HG03439 (cell line): ENCODE data around the gene SLC6A12.
"Not testable (repeated sequence)": the region's sequence is repeated elsewhere in the genome, so short reads cannot be mapped to it uniquely, and the experiment has no call there.

Experiments used
- ATAC-seq: cut with Tn5 transposase; IDR thresholded peaks from one replicate; pipeline ENCODE4 v1.9.1; 2021; ENCODE audit warnings: mild to moderate bottlenecking, moderate library complexity; ENCODE audit not compliant: unreplicated experiment

SLC6A12 gene

GRCh38 chr12:202081-202731, 11.8 kb downstream of the SLC6A12 start:
- ATAC-seq, result no peak

- ATAC-seq, result no peak
These were observed 12.6 kb downstream of the SLC6A12 start for GRCh38 chr12:201361-201760.

- ATAC-seq, result no peak
These were observed 15.3 kb downstream of the SLC6A12 start for GRCh38 chr12:198705-199104.

- ATAC-seq, result no peak
These were observed 15.9 kb downstream of the SLC6A12 start for GRCh38 chr12:197911-198695.

- no peak for ATAC-seq
These were observed 16.6 kb downstream of the SLC6A12 start for GRCh38 chr12:197347-197746.

- no peak for ATAC-seq
These were observed 17.5 kb downstream of the SLC6A12 start for GRCh38 chr12:196436-196835.

GRCh38 chr12:195951-196350, 18.0 kb downstream of the SLC6A12 start:
- no peak for ATAC-seq

- no peak for ATAC-seq
These were observed 18.8 kb downstream of the SLC6A12 start for GRCh38 chr12:195156-195555.

GRCh38 chr12:194276-194675, 19.7 kb downstream of the SLC6A12 start:
- ATAC-seq, result no peak

- no peak for ATAC-seq
These were observed 20.7 kb downstream of the SLC6A12 start for GRCh38 chr12:193261-193660.

GRCh38 chr12:191541-191940, 22.4 kb downstream of the SLC6A12 start:
- ATAC-seq, result no peak

GRCh38 chr12:190881-191280, 23.1 kb downstream of the SLC6A12 start:
- no peak for ATAC-seq

GRCh38 chr12:189622-189962, 24.4 kb downstream of the SLC6A12 start:
- no peak for ATAC-seq

- no peak for ATAC-seq
These were observed 24.9 kb downstream of the SLC6A12 start for GRCh38 chr12:188910-189621.

GRCh38 chr12:187986-188909, 25.7 kb downstream of the SLC6A12 start:
- not testable (repeated sequence) for ATAC-seq

- no peak for ATAC-seq
These were observed 27.8 kb downstream of the SLC6A12 start for GRCh38 chr12:186006-186625.

GRCh38 chr12:185576-185955, 28.4 kb downstream of the SLC6A12 start:
- no peak for ATAC-seq

- ATAC-seq, result no peak
These were observed 29.0 kb downstream of the SLC6A12 start for GRCh38 chr12:184811-185575.

GRCh38 chr12:182381-182892, 31.5 kb downstream of the SLC6A12 start:
- ATAC-seq, result no peak

- ATAC-seq, result no peak
These were observed 32.0 kb downstream of the SLC6A12 start for GRCh38 chr12:181921-182320.
